ENCODE measurements around the gene JUP. TPM values are rescaled to one million over a fixed set of nuclear protein-coding genes. Genes with fewer than 3 reads are reported as not detected.

The JUP gene
- total and polyA plus RNA-seq, 2 of the 13 experiments (the other 11 are each of a cell fraction or from before 2014, with no cell fraction given) = 12.1 to 20.6 TPM

GRCh38 chr17:41811549-41812380 lies 25.3 kb upstream of the JUP start, which contains the start of gene P3H4 (continued):
- TF ChIP-seq CENPX (CRISPR knock-in tag; IDR thresholded peaks at IDR 0.05) (no peak), TGIF2 (CRISPR knock-in tag; IDR thresholded peaks at IDR 0.05) (peak; percentile 49; the same call in 1 of the 2 replicates), SOX13 (IDR thresholded peaks at IDR 0.05) (no peak), SOX13 (CRISPR knock-in tag; conservative IDR thresholded peaks at IDR 0.05 in 1 of 2, IDR thresholded peaks at IDR 0.05 in 1 of 2) (no peak), BRF2 (CRISPR knock-in tag; IDR thresholded peaks at IDR 0.05) (peak; percentile 94), PREB (CRISPR knock-in tag; IDR thresholded peaks at IDR 0.05) (peak; percentile 42; the same call in 1 of the 2 replicates), ZNF496 (CRISPR knock-in tag; IDR thresholded peaks at IDR 0.05; ENCODE audit: insufficient replicate concordance) (no peak), RBAK (CRISPR knock-in tag; IDR thresholded peaks at IDR 0.05) (no peak), ZBTB4 (CRISPR knock-in tag; IDR thresholded peaks at IDR 0.05; ENCODE audit: borderline replicate concordance) (no peak), CCDC6 (CRISPR knock-in tag; IDR thresholded peaks at IDR 0.05) (peak; percentile 76; the same call in 1 of the 2 replicates), GTF2F1 (IDR thresholded peaks at IDR 0.05; ENCODE audit: low read length) (no peak), NR2F2 (IDR thresholded peaks at IDR 0.05; ENCODE audit: borderline replicate concordance, low read depth) (peak; percentile 31; the same call in 1 of the 2 replicates), PTBP1 (IDR thresholded peaks at IDR 0.05; ENCODE audit: low read depth, low read length, poor library complexity, severe bottlenecking) (no peak), ZNF746 (CRISPR knock-in tag; IDR thresholded peaks at IDR 0.05) (peak; percentile 20), NFRKB (IDR thresholded peaks at IDR 0.05) (no peak), ZNF737 (CRISPR knock-in tag; IDR thresholded peaks at IDR 0.05; ENCODE audit: borderline replicate concordance) (no peak), NFIB (CRISPR knock-in tag; IDR thresholded peaks at IDR 0.05; ENCODE audit: borderline replicate concordance) (no peak), ZNF383 (CRISPR knock-in tag; IDR thresholded peaks at IDR 0.05; ENCODE audit: borderline replicate concordance) (peak; percentile 64; the same call in 1 of the 2 replicates), ZNF605 (CRISPR knock-in tag; IDR thresholded peaks at IDR 0.05) (no peak), LCORL (IDR thresholded peaks at IDR 0.05) (no peak), LCORL (CRISPR knock-in tag; IDR thresholded peaks at IDR 0.05) (peak; percentile 54; the same call in 1 of the 2 replicates), ZNF263 (CRISPR knock-in tag; IDR thresholded peaks at IDR 0.05) (peak; percentile 57; the same call in 1 of the 2 replicates), ZNF781 (CRISPR knock-in tag; IDR thresholded peaks at IDR 0.05; ENCODE audit: borderline replicate concordance, not compliant biosample characterization) (peak; percentile 41), POLR2A (IDR thresholded peaks at IDR 0.05; ENCODE audit: insufficient read depth in 1 of 2, low read depth in 2 of 2, low read length in 2 of 2) (peak; percentile 43 to 48; a peak in 2 of 4 replicates), CCAR2 (optimal IDR thresholded peaks at IDR 0.05; ENCODE audit: low read depth, low read length) (no peak), NCOA2 (CRISPR knock-in tag; IDR thresholded peaks at IDR 0.05) (no peak)
